IPS-NIHi11 (cell line): Measurements from ENCODE around the gene AP5S1.
"Not testable (repeated sequence)": the region's sequence is repeated elsewhere in the genome, so short reads cannot be mapped to it uniquely, and the experiment has no call there.

Experiments used
- DNase-seq: peaks from one replicate; pipeline ENCODE4 v3.0.0; 2012; ENCODE audit warnings: mixed read lengths, low spot score

The AP5S1 gene

GRCh38 chr20:3812259-3812681, 8.1 kb upstream of the AP5S1 start:
- DNase-seq: no peak

GRCh38 chr20:3812975-3813847, 7.1 kb upstream of the AP5S1 start:
- no peak for DNase-seq

- no peak for DNase-seq
Measured at GRCh38 chr20:3813848-3814581, 6.3 kb upstream of the AP5S1 start.

- no peak for DNase-seq
Measured at GRCh38 chr20:3814928-3815495, 5.3 kb upstream of the AP5S1 start.

- no peak for DNase-seq
Measured at GRCh38 chr20:3815703-3816315, 4.5 kb upstream of the AP5S1 start.

GRCh38 chr20:3818155-3819151, 1.9 kb upstream of the AP5S1 start:
- peak; percentile 66 for DNase-seq

- DNase-seq: no peak
Measured at GRCh38 chr20:3819411-3820047, 818 bp upstream of the AP5S1 start.

GRCh38 chr20:3820901-3821727, 767 bp downstream of the AP5S1 start:
- no peak for DNase-seq

- DNase-seq: no peak
Measured at GRCh38 chr20:3821996-3822395, 1.6 kb downstream of the AP5S1 start.

GRCh38 chr20:3823881-3824280, 3.5 kb downstream of the AP5S1 start:
- DNase-seq: no peak

- no peak for DNase-seq
Measured at GRCh38 chr20:3825526-3825925, 5.2 kb downstream of the AP5S1 start.

GRCh38 chr20:3826420-3826819, 6.1 kb downstream of the AP5S1 start:
- no peak for DNase-seq

- DNase-seq: no peak
Measured at GRCh38 chr20:3828798-3829197, 8.5 kb downstream of the AP5S1 start.

GRCh38 chr20:3829891-3830290, 9.5 kb downstream of the AP5S1 start:
- not testable (repeated sequence) for DNase-seq

- DNase-seq: no peak
Measured at GRCh38 chr20:3836132-3836531, 15.8 kb downstream of the AP5S1 start.

GRCh38 chr20:3839328-3839727, 19.0 kb downstream of the AP5S1 start:
- no peak for DNase-seq

- not testable (repeated sequence) for DNase-seq
Measured at GRCh38 chr20:3840201-3840600, 19.9 kb downstream of the AP5S1 start.

- DNase-seq: no peak
Measured at GRCh38 chr20:3842348-3842930, 22.1 kb downstream of the AP5S1 start.

GRCh38 chr20:3843490-3843889, 23.1 kb downstream of the AP5S1 start:
- DNase-seq: no peak
